Kidney epithelial cell (primary cell): ENCODE results near the gene SFN. TPM values are rescaled to one million over a fixed set of nuclear protein-coding genes. Genes with fewer than 3 reads are reported as not detected.

ENCODE experiments used
- DNase-seq: peaks from one replicate; pipeline ENCODE4 v3.0.0-alpha.2; 2010; ENCODE audit warnings: low read depth
- H3K27me3 ChIP-seq: 2 replicates; pipeline ENCODE4 v1.6.0; 2011; ENCODE audit warnings: low read length; ENCODE audit not compliant: control insufficient read depth, insufficient read depth
- H3K36me3 ChIP-seq: 2 replicates; pipeline ENCODE4 v1.5.1; 2011; ENCODE audit warnings: low read length; ENCODE audit not compliant: control insufficient read depth, insufficient read depth
- H3K4me3 ChIP-seq: 2 replicates; pipeline ENCODE4 v1.5.1; 2011; ENCODE audit warnings: low read depth, mild to moderate bottlenecking, control low read depth, low read length
- total RNA-seq: library from RNA; depleted of rRNA; stranded (reverse); fragments of >200 nt; gene quantifications from 2 replicates; pipeline ENCODE4 v1.2.3, GENCODE V29; 2015
- TF ChIP-seq, protein P1 (sequence below): IDR thresholded peaks from 2 replicates; pipeline ENCODE4 v1.5.1; 2011; ENCODE audit warnings: mild to moderate bottlenecking, moderate library complexity, low read length, control low read depth, inconsistent platforms; ENCODE audit not compliant: insufficient read depth, poor library complexity, severe bottlenecking

SFN gene
- total RNA-seq, 1 donor from 2014 or later = 89.0 TPM

GRCh38 chr1:26824731-26825130 lies 38.2 kb upstream of the SFN start:
- H3K27me3 ChIP-seq = no peaks in the 10 kb centered on the region
- TF ChIP-seq, protein P1, sequence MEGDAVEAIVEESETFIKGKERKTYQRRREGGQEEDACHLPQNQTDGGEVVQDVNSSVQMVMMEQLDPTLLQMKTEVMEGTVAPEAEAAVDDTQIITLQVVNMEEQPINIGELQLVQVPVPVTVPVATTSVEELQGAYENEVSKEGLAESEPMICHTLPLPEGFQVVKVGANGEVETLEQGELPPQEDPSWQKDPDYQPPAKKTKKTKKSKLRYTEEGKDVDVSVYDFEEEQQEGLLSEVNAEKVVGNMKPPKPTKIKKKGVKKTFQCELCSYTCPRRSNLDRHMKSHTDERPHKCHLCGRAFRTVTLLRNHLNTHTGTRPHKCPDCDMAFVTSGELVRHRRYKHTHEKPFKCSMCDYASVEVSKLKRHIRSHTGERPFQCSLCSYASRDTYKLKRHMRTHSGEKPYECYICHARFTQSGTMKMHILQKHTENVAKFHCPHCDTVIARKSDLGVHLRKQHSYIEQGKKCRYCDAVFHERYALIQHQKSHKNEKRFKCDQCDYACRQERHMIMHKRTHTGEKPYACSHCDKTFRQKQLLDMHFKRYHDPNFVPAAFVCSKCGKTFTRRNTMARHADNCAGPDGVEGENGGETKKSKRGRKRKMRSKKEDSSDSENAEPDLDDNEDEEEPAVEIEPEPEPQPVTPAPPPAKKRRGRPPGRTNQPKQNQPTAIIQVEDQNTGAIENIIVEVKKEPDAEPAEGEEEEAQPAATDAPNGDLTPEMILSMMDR = no peak
- no peak overlapping the region for H3K4me3 ChIP-seq
- no peak for DNase-seq
- H3K36me3 ChIP-seq = no peaks in the 10 kb centered on the region

- TF ChIP-seq, protein P1 = no peak
- DNase-seq = no peak
- Histone ChIP-seq H3K36me3 (no peaks in the 10 kb centered on the region), H3K27me3 (no peaks in the 10 kb centered on the region), H3K4me3 (peak within 1 kb of the TSS; percentile 79)
These were observed 36.5 kb upstream of the SFN start, which contains the start of gene ZDHHC18 for GRCh38 chr1:26826261-26827105. ZDHHC18 (plus strand) TSS chr1:26826688; CDS start chr1:26826805, 117 bp downstream.

DNA sequence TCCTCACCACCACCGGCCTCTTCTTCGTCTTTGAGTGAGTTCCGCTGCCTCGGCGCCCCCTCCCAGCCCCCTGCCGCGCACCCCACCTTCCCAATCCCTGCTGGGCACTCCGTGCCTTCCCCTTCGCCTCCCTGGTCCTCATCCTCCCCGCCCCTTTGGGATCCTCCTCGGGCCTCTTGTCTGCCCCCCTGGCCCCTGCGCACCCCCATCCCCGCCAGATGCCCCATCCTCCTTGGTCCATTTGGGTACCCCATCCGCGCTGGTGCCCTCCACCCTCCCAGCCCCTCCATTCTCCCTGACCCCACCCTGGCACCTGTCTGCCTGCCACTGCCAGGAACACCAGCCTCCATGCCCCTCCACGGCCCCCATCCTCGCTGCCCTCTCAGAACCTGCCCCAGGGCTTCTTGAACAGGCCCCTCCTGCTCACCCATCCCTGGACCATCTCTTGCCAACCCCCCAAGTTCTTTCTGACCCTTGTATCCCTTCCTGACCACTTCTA lies 35.8 kb upstream of the SFN start:
- no peak for DNase-seq
- TF ChIP-seq, protein P1 = no peak
- Histone ChIP-seq H3K36me3 (no peaks in the 10 kb centered on the region), H3K4me3 (peak overlapping the region; percentile 79), H3K27me3 (no peaks in the 10 kb centered on the region)

DNA sequence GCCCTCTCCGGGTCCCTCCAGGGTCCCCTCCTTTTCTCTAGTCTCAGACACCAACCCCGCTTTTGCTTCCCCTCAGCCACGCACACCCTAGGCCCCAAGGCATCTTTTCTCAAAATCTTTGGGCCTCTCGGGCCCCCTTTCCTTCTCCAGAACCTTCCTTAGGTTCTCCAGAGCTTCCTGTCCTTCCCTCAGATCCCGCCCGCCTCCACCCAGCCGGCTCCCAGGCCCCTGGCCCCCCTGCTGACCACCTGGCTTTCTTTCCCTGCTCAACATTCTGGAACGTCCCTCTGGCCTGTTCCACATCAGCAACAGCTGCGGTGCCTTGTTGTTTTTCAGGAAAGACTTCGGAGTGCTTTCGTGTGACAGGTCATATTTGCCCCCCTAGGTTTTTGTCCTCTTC lies 35.3 kb upstream of the SFN start:
- no peak for DNase-seq
- no peaks in the 10 kb centered on the region for H3K27me3 ChIP-seq
- TF ChIP-seq, protein P1 = no peak
- H3K36me3 ChIP-seq = no peaks in the 10 kb centered on the region
- peak overlapping the region; percentile 79 for H3K4me3 ChIP-seq

- TF ChIP-seq, protein P1 = no peak
- Histone ChIP-seq H3K4me3 (no peak overlapping the region), H3K36me3 (no peaks in the 10 kb centered on the region), H3K27me3 (no peaks in the 10 kb centered on the region)
- DNase-seq = no peak
These were observed 34.4 kb upstream of the SFN start for GRCh38 chr1:26828411-26828991.
